Calu3 (cell line): ENCODE measurements around the gene COX18. TPM values are rescaled to one million over a fixed set of nuclear protein-coding genes. Genes with fewer than 3 reads are reported as not detected.

Experiments
- BruUV-seq: library from RNA; stranded (reverse); fragments of 400-500 nt; replicated peaks from 2 replicates; lab custom pipeline; 2021; lab: Mats Ljungman, UMichigan
- CTCF ChIA-PET: fragments of 300-600 bp; sonication (Branson Sonifier 250); formaldehyde crosslinking; loops from one replicate; lab custom pipeline; 2022; ENCODE audit warnings: antibody characterized with exemption; lab: Charles Lee
- DNase-seq: peaks from one replicate; pipeline ENCODE4 v3.0.0; 2022
- H3K27ac Mint-ChIP-seq: one replicate; pipeline ENCODE4 v1.8.0; 2022; ENCODE audit warnings: mixed read lengths; ENCODE audit not compliant: unreplicated experiment
- H3K27me3 Mint-ChIP-seq: one replicate; pipeline ENCODE4 v1.8.0; 2022; ENCODE audit warnings: mixed read lengths; ENCODE audit not compliant: unreplicated experiment
- H3K36me3 Mint-ChIP-seq: one replicate; pipeline ENCODE4 v1.8.0; 2022; ENCODE audit warnings: mild to moderate bottlenecking, moderate library complexity, mixed read lengths; ENCODE audit not compliant: insufficient read depth, unreplicated experiment
- H3K4me1 Mint-ChIP-seq: one replicate; pipeline ENCODE4 v1.8.0; 2022; ENCODE audit warnings: mild to moderate bottlenecking, low read depth, mixed read lengths; ENCODE audit not compliant: unreplicated experiment
- H3K4me3 Mint-ChIP-seq: one replicate; pipeline ENCODE4 v1.8.0; 2022; ENCODE audit warnings: mild to moderate bottlenecking, low read depth, moderate library complexity, mixed read lengths; ENCODE audit not compliant: unreplicated experiment
- H3K9me3 Mint-ChIP-seq: one replicate; pipeline ENCODE4 v1.8.0; 2022; ENCODE audit warnings: low read depth, mixed read lengths; ENCODE audit not compliant: unreplicated experiment
- intact Hi-C: fragments of 100-400 bp; cut with micrococcal nuclease; formaldehyde crosslinking; loops from one replicate; pipeline ENCODE4 v1.10.0; 2022; ENCODE audit not compliant: unreplicated experiment
- total RNA-seq: library from RNA; stranded (reverse); gene quantifications from 2 replicates; pipeline ENCODE4 v1.2.3, GENCODE V29; 2022
- TF ChIP-seq, protein P1 (sequence below): fragments of 200-600 bp; IDR thresholded peaks from one replicate; pipeline ENCODE4 v1.8.0; 2022; ENCODE audit warnings: antibody characterized with exemption; ENCODE audit not compliant: unreplicated experiment

Gene COX18
- total RNA-seq, 1 experiment from 2014 or later: 8.8 TPM

DNA sequence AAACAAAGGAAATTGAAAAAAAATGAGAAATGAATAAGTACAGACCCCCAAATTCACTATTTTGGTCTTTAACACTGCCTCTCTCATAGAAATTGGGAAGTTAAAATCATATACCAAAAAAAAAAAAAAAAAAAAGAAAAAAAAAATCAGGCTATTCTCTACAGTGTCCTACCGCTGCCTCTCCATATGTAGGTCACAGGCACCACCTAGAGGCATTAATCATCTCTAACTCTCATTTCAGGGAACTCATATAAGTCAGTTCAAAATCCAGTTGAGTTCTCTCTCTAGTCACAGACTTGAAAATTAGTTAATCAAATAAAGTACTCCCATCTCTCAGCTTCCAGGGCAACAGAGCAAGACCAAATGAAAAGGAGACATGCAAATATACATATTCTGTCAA is 47.9 kb downstream of the COX18 start:
- no TSS peak for BruUV-seq
- Mint-ChIP-seq H3K27me3 (peaks cover 20% of the 10 kb centered on the region), H3K9me3 (no peaks in the 10 kb centered on the region), H3K4me3 (no peak overlapping the region), H3K27ac (no peak overlapping the region), H3K4me1 (no peaks in the 10 kb centered on the region), H3K36me3 (no peaks in the 10 kb centered on the region)
- intact Hi-C loops: loop anchor here (1.0 to 10.0 kb wide), 3 partner anchors 516 to 727 kb away; no protein-coding TSS in a partner anchor
- TF ChIP-seq, protein P1, sequence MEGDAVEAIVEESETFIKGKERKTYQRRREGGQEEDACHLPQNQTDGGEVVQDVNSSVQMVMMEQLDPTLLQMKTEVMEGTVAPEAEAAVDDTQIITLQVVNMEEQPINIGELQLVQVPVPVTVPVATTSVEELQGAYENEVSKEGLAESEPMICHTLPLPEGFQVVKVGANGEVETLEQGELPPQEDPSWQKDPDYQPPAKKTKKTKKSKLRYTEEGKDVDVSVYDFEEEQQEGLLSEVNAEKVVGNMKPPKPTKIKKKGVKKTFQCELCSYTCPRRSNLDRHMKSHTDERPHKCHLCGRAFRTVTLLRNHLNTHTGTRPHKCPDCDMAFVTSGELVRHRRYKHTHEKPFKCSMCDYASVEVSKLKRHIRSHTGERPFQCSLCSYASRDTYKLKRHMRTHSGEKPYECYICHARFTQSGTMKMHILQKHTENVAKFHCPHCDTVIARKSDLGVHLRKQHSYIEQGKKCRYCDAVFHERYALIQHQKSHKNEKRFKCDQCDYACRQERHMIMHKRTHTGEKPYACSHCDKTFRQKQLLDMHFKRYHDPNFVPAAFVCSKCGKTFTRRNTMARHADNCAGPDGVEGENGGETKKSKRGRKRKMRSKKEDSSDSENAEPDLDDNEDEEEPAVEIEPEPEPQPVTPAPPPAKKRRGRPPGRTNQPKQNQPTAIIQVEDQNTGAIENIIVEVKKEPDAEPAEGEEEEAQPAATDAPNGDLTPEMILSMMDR: no peak
- CTCF ChIA-PET: no interaction called here
- peak; percentile 4 for DNase-seq

DNA sequence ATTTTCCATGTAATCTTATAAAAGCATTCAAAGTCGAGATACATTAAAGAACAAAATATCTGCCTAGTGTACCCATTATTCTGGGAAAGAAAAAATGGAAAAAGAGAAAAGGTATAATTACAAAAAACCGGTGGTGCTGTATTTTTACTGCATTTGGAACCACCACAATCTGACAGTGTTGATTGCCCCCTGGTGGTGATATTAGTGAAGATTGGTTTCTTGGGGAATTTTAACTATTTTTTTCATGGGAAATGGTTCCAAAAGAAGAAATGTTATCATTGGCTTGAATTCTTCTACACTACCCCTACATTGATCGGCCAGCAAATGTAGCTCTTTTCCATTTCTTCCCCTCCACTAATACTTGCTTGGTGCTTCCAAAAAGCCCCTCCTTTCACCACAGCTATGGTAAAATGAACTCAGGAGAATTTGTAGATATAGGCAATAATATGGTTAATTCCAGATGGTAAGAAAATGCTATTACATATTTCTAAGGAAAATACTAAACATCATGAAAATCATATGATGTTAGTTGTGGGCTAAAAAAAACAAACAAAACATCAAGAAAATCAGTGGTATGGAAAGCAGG is 50.0 kb downstream of the COX18 start:
- Mint-ChIP-seq H3K27me3 (peaks cover 20% of the 10 kb centered on the region), H3K36me3 (no peaks in the 10 kb centered on the region), H3K27ac (no peak overlapping the region), H3K4me1 (no peaks in the 10 kb centered on the region), H3K9me3 (no peaks in the 10 kb centered on the region), H3K4me3 (no peak overlapping the region)
- peak; percentile 14 for DNase-seq
- intact Hi-C loops: loop anchor here (1.0 to 10.0 kb wide), 4 partner anchors 122 to 725 kb away; no protein-coding TSS in a partner anchor
- CTCF ChIA-PET: no interaction called here
- TF ChIP-seq, protein P1: peak; percentile 42
- no TSS peak for BruUV-seq

DNA sequence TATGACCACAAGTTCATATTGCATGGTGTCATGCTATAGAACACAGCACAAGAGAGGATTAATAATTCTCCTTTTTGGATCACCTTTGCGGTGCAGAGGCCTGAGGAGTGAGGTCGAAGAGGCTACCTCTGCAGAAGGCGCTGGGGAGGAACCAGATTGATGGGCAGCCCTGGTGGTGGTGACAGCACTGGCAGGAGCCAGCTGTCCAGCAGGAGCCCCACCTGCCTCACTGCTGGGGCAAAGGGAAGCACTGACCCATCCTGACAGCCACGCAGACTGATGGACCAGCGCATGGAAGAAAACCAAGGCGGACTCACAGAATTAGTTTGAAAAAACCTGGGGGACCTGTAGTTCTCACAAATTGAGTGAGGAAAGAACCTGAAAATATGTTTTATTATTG is 50.9 kb downstream of the COX18 start:
- H3K36me3 Mint-ChIP-seq: no peaks in the 10 kb centered on the region
- peaks cover 12% of the 10 kb centered on the region for H3K27me3 Mint-ChIP-seq
- H3K27ac Mint-ChIP-seq: no peak overlapping the region
- CTCF ChIA-PET: no interaction called here
- intact Hi-C loops: loop anchor here (5.0 kb wide), 1 partner anchor 121 kb away; no protein-coding TSS in a partner anchor
- no peak for DNase-seq
- BruUV-seq: no TSS peak
- no peak overlapping the region for H3K4me3 Mint-ChIP-seq
- H3K9me3 Mint-ChIP-seq: no peaks in the 10 kb centered on the region
- TF ChIP-seq, protein P1: no peak
- no peaks in the 10 kb centered on the region for H3K4me1 Mint-ChIP-seq

DNA sequence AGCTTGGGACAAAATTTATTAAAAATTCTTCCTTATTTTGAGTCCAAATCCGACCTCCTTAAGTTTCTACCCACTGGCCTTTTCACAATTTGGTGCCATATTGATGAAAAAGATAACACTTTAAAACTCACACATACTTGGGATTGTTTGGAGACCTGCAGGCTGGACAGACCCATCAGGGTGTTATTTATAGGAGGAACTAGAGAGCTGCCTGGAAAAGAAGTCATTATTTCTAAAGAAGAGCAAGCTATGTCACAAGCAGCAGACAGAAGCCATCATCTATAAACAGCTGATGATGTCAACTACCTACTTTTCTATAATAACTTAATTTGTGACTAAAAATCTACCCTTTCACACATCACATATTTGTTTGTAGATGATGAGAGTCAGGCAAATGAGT is 56.2 kb downstream of the COX18 start:
- no peak for DNase-seq
- CTCF ChIA-PET: no interaction called here
- intact Hi-C loops: no loop called here
- H3K4me3 Mint-ChIP-seq: no peak overlapping the region
- H3K9me3 Mint-ChIP-seq: no peaks in the 10 kb centered on the region
- peaks cover 21% of the 10 kb centered on the region for H3K27me3 Mint-ChIP-seq
- no TSS peak for BruUV-seq
- no peaks in the 10 kb centered on the region for H3K4me1 Mint-ChIP-seq
- H3K27ac Mint-ChIP-seq: no peak overlapping the region
- H3K36me3 Mint-ChIP-seq: no peaks in the 10 kb centered on the region
- TF ChIP-seq, protein P1: no peak
